Sigmoid colon (tissue), 4 donors: ENCODE measurements around the gene COMMD6.

Source experiments
- CTCF ChIP-seq, 4 experiments: fragments of 450-650 bp in 3 of 4; fragments of 200-600 bp in 1 of 4; IDR thresholded peaks; one replicate each; pipeline ENCODE4 v1.5.1; 2016 to 2019; ENCODE audit warnings: antibody characterized with exemption in 4 of 4, mild to moderate bottlenecking in 3 of 4, moderate library complexity in 2 of 4
- EP300 ChIP-seq, 4 donors: sonication (generic); formaldehyde crosslinking; IDR thresholded peaks; one replicate each; pipeline ENCODE4 v1.6.1; 2017; ENCODE audit warnings: antibody characterized with exemption in 4 of 4
- POLR2AphosphoS5 ChIP-seq, 4 donors: sonication (generic); formaldehyde crosslinking; IDR thresholded peaks; one replicate each; pipeline ENCODE4 v1.6.1; 2017; ENCODE audit warnings: antibody characterized with exemption in 4 of 4

GRCh38 chr13:75556961-75557360 lies 19.3 kb upstream of the COMMD6 start:
- TF ChIP-seq CTCF (IDR thresholded peaks at IDR 0.05): no peak
- no peak for TF ChIP-seq POLR2AphosphoS5 (IDR thresholded peaks at IDR 0.05)
- TF ChIP-seq EP300 (IDR thresholded peaks at IDR 0.05): no peak
